Measurements from ENCODE around the gene APOL5. TPM values are rescaled to one million over a fixed set of nuclear protein-coding genes. Genes with fewer than 3 reads are reported as not detected.

Gene APOL5
- total RNA-seq (2013; cell fraction: nucleolus; rRNA removed): not detected in 2 replicates
- total RNA-seq (2014; rRNA removed) (not detected in 2 replicates), total RNA-seq (2014; rRNA removed; fragmentation: Illumina TruSeq; extraction: Trizol) (not detected in 2 replicates), total RNA-seq (2021) (not detected in 2 replicates), polyA plus RNA-seq (2011; rRNA removed) (not detected in 2 replicates), polyA plus RNA-seq (2014; fragmentation: Illumina TruSeq; extraction: Trizol) (not detected in 2 replicates), polyA plus RNA-seq (2014; fragmentation: Nextera tagmentation; extraction: Ambion mirVana) (not detected), polyA plus RNA-seq (2014; rRNA removed) (not detected in 2 replicates), polyA plus RNA-seq (2016; fragmentation: Nextera tagmentation; extraction: Ambion mirVana) (not detected), polyA minus RNA-seq (2011; rRNA and poly(A)+ RNA removed) (not detected in 2 replicates), Bru-seq, nascent RNA (not detected), BruChase-seq, experiment 1, labeled RNA remaining after a 6-hour chase (not detected), BruChase-seq, experiment 2, labeled RNA remaining after a 2-hour chase (percentile 11 among the genes with signal in this experiment)
- polyA plus RNA-seq (2011; ENCODE audit: low read depth): not detected
- polyA plus RNA-seq (2011; cell fraction: cytosol; rRNA removed): not detected in 2 replicates
- not detected in 2 replicates for polyA plus RNA-seq (2011; cell fraction: nucleus; rRNA removed)
- not detected in 2 replicates for polyA plus RNA-seq (2012)
- polyA minus RNA-seq (2011; cell fraction: cytosol; rRNA and poly(A)+ RNA removed): not detected in 2 replicates
- not detected in 2 replicates for polyA minus RNA-seq (2011; cell fraction: nucleus; rRNA and poly(A)+ RNA removed)
- long read RNA-seq, experiment 1: 0 reads
- long read RNA-seq, experiment 2: 0 reads

- Histone ChIP-seq H3K4me3 (no peak within 1 kb of the TSS), H3K4me1 (ENCODE audit: control insufficient read depth, insufficient read depth, low read length) (no peaks in the 10 kb centered on the region), H3K27ac (ENCODE audit: control insufficient read depth, insufficient read depth) (no peak within 1 kb of the TSS), H3K36me3 (ENCODE audit: control insufficient read depth in 2 of 2, insufficient read depth in 2 of 2, low read length in 1 of 2) (no peaks in the 10 kb centered on the region), H3K4me2 (ENCODE audit: control insufficient read depth, insufficient read depth) (no peak within 1 kb of the TSS), H3K79me2 (ENCODE audit: control insufficient read depth, insufficient read depth, low read length) (no peaks in the 10 kb centered on the region), H4K20me1 (ENCODE audit: control insufficient read depth, insufficient read depth) (no peaks in the 10 kb centered on the region), H2AFZ (ENCODE audit: control insufficient read depth, low read depth, low read length) (no peak within 1 kb of the TSS), H3K9me3 (replicated peaks; ENCODE audit: control insufficient read depth, insufficient read depth, low read length) (no peaks in the 10 kb centered on the region), H3K9ac (ENCODE audit: control insufficient read depth, insufficient read depth, low read length) (no peak within 1 kb of the TSS), H3K27me3 (replicated peaks in 1 of 2; ENCODE audit: control insufficient read depth in 2 of 2, insufficient read depth in 2 of 2, low read length in 1 of 2) (no peaks in the 10 kb centered on the region)
- no peak for DNase-seq (ENCODE audit: low read depth, low spot score)
- intact Hi-C loops (cut with micrococcal nuclease; ENCODE audit: unreplicated experiment): no loop called here
- no TSS peak for BruUV-seq (replicated peaks)
- no peak for FAIRE-seq
- no peak for ATAC-seq
- RAD21 ChIA-PET (ENCODE audit: unreplicated experiment): no interaction called here
- 0% methylated on average over 2 of the region's 3 CpGs for WGBS (ENCODE audit: insufficient coverage, insufficient replicate concordance, low lambda C conversion rate, missing lambda C conversion rate)
- in situ Hi-C loops (cut with MboI): no loop called here
- POLR2A ChIA-PET: interaction anchor here (0.6 kb wide), 1 partner anchor 115 kb away, joined by 8 read pairs; no protein-coding TSS in a partner anchor
- CTCF ChIA-PET: no interaction called here
- SMC1A ChIA-PET (ENCODE audit: uncharacterized antibody, unreplicated experiment): no interaction called here
- TF ChIP-seq TCF7 (IDR thresholded peaks at IDR 0.05; ENCODE audit: borderline replicate concordance) (no peak), ZBED1 (IDR thresholded peaks at IDR 0.05; ENCODE audit: borderline replicate concordance) (no peak), HDAC2 (IDR thresholded peaks at IDR 0.05) (no peak), BRCA1 (IDR thresholded peaks at IDR 0.05; ENCODE audit: low read depth, low read length) (no peak), JUNB (IDR thresholded peaks at IDR 0.05) (no peak), ZBTB4 (CRISPR knock-in tag; IDR thresholded peaks at IDR 0.05) (no peak), SP1 (IDR thresholded peaks at IDR 0.05; ENCODE audit: low read depth, low read length) (no peak), CHD2 (IDR thresholded peaks at IDR 0.05; ENCODE audit: borderline replicate concordance, low read depth, low read length) (no peak), SMAD1 (IDR thresholded peaks at IDR 0.05; ENCODE audit: low read depth, partially characterized antibody) (no peak), ZBTB40 (IDR thresholded peaks at IDR 0.05; ENCODE audit: borderline replicate concordance) (no peak), SPI1 (IDR thresholded peaks at IDR 0.05; ENCODE audit: borderline replicate concordance, insufficient read depth, low read depth, low read length) (no peak), SMARCA5 (IDR thresholded peaks at IDR 0.05) (no peak), KLF5 (IDR thresholded peaks at IDR 0.05; ENCODE audit: partially characterized antibody) (no peak), SMC3 (IDR thresholded peaks at IDR 0.05; ENCODE audit: borderline replicate concordance, low read length) (no peak), MTA2 (IDR thresholded peaks at IDR 0.05; ENCODE audit: low read depth) (no peak), ASH2L (IDR thresholded peaks at IDR 0.05; ENCODE audit: borderline replicate concordance, low read depth) (no peak), CBFB (IDR thresholded peaks at IDR 0.05; ENCODE audit: low read depth) (no peak)
Observed at GRCh38 chr22:35717572-35717971, at the start of gene APOL5. Gene APOL5, plus strand, starts transcription at chr22:35717872. Its CDS starts 0 bp downstream, at chr22:35717872.

All from GM12878 (cell line).